GM12872 (cell line): ENCODE results near the gene UBASH3B.

ENCODE experiments used
- TF ChIP-seq, protein P1 (sequence below): IDR thresholded peaks from 3 replicates; pipeline ENCODE4 v1.5.1; 2011; ENCODE audit warnings: low read depth, mild to moderate bottlenecking, low read length, moderate library complexity; ENCODE audit not compliant: insufficient read depth

Gene UBASH3B

DNA sequence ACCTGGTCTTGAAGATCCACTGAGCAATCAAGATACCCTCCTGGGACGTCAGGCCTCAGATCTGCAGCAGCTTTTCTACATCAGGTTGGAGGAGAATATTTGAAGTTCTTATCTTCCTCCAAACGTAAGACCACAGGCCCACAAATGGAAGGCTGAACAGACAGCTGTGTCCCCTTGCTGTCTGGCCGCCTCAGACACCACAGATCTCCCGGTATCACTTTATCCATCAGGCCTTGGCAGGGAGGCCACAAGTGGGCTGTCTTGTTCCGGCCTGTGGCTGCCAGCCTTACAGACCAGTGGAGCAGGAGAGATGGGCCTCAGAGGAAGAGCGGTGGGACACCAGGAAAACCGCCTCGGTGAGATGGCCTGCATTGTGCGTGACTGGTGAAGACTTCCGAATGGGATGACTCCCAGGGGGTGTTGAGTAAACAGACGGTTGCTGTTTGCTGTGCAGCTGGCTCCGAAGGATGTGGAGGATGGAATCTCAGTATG is 15.9 kb downstream of the UBASH3B start:
- TF ChIP-seq, protein P1, sequence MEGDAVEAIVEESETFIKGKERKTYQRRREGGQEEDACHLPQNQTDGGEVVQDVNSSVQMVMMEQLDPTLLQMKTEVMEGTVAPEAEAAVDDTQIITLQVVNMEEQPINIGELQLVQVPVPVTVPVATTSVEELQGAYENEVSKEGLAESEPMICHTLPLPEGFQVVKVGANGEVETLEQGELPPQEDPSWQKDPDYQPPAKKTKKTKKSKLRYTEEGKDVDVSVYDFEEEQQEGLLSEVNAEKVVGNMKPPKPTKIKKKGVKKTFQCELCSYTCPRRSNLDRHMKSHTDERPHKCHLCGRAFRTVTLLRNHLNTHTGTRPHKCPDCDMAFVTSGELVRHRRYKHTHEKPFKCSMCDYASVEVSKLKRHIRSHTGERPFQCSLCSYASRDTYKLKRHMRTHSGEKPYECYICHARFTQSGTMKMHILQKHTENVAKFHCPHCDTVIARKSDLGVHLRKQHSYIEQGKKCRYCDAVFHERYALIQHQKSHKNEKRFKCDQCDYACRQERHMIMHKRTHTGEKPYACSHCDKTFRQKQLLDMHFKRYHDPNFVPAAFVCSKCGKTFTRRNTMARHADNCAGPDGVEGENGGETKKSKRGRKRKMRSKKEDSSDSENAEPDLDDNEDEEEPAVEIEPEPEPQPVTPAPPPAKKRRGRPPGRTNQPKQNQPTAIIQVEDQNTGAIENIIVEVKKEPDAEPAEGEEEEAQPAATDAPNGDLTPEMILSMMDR = no peak

DNA sequence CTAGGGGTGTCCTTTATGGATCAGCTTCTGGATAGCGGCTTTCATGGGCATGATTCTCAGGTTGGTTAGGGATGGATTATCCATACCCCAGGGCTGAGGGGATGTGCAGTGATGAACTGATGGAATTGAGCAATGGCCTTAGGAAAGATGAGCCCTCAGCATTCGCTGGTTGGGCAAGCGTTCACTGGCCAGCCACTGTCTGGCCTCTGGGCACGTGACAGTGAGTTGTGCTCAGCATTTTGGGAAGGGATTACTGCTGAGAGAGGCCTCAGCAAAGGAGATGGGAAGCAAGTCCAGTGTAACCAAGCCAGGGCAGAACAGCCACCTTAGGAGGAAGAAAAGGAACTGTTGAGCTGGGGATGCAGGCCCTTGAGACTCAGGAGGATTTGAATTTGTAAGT is 17.4 kb downstream of the UBASH3B start:
- TF ChIP-seq, protein P1 = no peak

DNA sequence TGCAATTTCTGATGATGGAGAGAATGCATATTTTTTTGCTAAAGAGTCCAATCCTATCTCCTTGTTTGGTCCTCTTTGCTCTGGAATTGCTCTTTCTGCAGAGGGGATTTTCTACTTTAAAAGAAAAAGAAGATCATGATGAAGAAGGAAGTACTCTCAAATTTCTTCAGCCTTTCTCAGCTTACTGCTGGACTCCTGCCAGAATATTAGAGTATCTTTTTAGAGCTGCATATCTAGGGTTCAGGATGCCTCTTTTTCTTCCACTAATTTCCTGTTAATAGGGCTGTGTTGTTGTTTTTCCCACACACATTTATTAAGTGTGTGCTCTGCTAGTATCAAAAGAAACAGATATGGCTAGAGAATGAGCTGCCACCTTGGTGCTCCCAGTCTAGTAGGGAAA is 18.2 kb downstream of the UBASH3B start:
- TF ChIP-seq, protein P1 = no peak

DNA sequence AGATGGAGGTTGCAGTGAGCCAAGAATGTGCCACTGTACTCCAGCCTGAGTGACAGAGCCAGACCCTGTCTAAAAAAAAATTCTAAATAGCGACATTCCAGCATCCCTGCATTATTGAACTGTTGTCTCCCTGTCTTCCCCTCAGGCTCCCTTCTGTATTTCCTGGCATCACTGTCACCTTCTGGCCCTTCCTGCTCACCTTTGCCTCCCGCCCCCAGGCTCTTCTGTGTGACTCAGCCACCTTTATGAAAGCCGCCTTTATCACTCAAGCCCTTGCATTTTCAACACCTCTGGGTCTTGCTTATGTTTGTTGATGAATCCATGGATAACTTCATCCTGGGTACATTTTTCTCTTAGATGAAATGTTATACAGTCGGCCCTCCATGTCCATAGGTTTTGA is 21.1 kb downstream of the UBASH3B start:
- TF ChIP-seq, protein P1 = no peak

DNA sequence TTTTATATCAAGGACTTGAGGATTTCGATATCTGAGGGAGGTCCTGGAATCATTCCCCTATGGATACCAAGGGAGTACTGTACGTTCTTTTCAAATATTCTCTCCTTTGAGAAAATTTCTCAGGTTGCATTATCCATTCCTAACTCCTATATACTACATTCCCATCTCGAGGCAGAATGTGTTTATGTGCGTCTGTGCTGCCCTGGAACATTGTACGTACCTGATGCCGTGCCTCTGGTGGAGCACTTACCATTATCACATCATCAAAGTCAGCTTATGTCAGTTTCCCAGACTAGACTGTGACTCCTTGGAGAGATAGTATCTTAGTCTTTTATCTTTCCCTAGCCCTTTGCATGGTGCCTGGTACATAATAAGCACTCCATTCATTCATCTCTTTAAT is 21.7 kb downstream of the UBASH3B start:
- TF ChIP-seq, protein P1 = no peak

DNA sequence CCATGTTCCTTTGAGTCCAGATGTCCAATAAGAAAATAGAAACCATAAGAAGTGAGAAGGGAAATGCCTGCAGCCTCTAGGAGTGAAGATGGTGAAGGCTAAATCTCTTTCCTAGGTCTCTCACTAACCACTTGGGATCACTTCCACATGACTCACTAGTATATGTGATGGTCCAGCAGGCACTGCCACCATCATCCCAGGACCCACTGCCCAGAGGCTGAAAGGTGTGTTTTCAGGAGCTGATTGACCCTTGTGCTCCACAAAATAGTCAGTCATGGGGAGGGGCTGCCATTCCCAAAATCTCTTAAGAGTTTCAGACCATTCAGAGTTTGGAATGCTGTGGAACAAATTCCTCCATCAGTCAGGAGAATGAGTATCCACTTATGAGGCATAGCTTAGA is 22.9 kb downstream of the UBASH3B start:
- TF ChIP-seq, protein P1 = no peak

DNA sequence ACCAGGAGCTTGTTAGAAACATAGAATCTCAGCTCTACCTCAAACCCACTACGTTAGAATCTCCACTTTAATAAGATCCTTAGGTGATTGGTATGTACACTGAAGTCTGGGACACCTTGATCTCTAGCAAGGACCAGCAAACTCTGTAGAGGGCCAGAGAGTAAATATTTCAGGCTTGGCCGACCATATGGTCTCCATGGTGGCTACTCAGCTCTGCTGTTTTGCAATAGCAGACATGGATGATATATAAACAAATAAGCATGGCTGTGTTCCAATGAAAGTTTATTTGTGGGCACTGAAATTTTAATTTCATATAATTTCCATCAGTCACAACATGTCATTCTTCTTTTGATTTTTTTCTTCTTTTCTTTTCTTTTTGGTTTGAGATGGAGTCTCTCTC is 23.9 kb downstream of the UBASH3B start:
- TF ChIP-seq, protein P1 = no peak

DNA sequence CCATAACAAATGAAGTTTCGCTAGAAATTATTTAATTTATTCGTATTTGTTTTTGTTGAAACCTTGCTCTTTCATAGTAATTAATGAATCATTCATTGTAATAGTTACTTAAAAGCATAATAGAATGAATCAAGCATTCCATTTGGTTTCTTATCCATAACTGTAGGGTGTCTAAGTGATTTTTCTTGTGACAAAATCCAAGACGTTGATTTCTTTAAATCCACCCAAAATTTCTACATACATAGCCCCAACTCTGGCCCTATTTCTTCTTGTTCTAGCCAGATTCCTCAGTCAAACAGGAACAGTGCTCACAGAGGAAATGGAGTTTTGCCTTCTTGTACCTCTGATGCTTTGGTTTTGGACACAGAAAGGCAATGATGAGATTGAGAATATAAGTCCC is 25.5 kb downstream of the UBASH3B start:
- TF ChIP-seq, protein P1 = no peak
